Bronchial epithelial cell (primary cell): Measurements from ENCODE around the gene BFAR. TPM values are rescaled to one million over a fixed set of nuclear protein-coding genes. Genes with fewer than 3 reads are reported as not detected.

Experiments
- DNase-seq: peaks from one replicate; pipeline ENCODE4 v3.0.0-alpha.2; 2010; ENCODE audit warnings: low read depth
- FAIRE-seq: peaks from 2 replicates; lab custom pipeline; 2011; peaks lifted over from hg19 to GRCh38; lab: Jason Lieb, UNC
- H3K27me3 ChIP-seq: 2 replicates; pipeline ENCODE4 v1.5.1; 2011; ENCODE audit warnings: low read length; ENCODE audit not compliant: control insufficient read depth, insufficient read depth
- H3K36me3 ChIP-seq: 2 replicates; pipeline ENCODE4 v1.5.1; 2011; ENCODE audit warnings: low read length; ENCODE audit not compliant: control insufficient read depth, insufficient read depth
- H3K4me3 ChIP-seq: 2 replicates; pipeline ENCODE4 v1.5.1; 2011; ENCODE audit warnings: mild to moderate bottlenecking, low read depth, low read length, control low read depth
- CTCF ChIP-seq: IDR thresholded peaks from 2 replicates; pipeline ENCODE4 v1.5.1; 2011; ENCODE audit warnings: mild to moderate bottlenecking, moderate library complexity, low read length, control low read depth, inconsistent platforms; ENCODE audit not compliant: insufficient read depth, severe bottlenecking
- total RNA-seq: library from RNA; depleted of rRNA; stranded (reverse); fragments of >200 nt; gene quantifications from 2 replicates; pipeline ENCODE4 v1.2.1, GENCODE V29; 2014

BFAR gene
- total RNA-seq, 1 donor from 2014 or later = 50.5 TPM

DNA sequence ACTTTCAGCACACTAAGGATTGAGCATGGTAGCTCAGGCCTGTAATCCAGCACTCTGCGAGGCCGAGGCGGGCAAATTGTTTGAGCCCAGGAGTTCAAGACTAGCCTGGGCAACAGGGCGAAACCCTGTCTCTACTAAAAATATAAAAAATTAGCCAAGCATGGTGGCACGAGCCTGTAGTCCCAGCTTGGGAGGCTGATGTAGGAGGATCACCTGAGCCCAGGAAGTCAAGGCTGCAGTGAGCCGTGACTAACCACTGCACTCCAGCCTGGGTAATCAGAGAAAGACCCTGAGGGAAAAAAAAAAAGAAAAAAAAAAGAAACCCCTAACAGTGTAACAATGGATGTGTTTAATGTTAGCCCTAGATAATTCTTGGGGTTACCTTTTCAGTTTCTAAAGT lies 26.6 kb upstream of the BFAR start:
- Histone ChIP-seq H3K27me3 (no peaks in the 10 kb centered on the region), H3K36me3 (peaks cover 22% of the 10 kb centered on the region), H3K4me3 (no peak overlapping the region)
- DNase-seq = no peak
- TF ChIP-seq CTCF = no peak
- FAIRE-seq = no peak

DNA sequence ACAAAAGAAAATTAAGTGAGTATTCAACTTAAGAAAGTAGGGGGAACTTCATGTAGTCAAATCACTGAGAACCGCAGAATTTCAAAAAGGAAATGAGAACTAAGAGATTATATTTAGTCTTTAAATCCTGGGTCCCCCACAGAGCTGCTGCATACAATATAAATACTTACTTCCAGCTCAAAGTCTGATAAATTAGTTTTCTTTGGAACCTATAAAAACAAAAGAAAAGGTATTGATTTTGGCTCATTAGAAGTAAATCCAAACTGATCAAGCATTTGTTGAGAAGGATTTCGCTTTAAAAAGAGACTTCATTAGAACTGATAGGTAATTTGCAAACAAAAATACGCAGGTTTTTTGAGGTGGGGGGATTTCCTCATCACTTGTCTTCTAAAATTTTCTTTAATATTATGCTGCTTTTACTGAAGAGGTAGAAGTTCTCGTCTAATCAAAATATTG lies 24.6 kb upstream of the BFAR start:
- TF ChIP-seq CTCF = no peak
- H3K4me3 ChIP-seq = no peak overlapping the region
- no peak for FAIRE-seq
- peaks cover 15% of the 10 kb centered on the region for H3K36me3 ChIP-seq
- no peak for DNase-seq
- no peaks in the 10 kb centered on the region for H3K27me3 ChIP-seq

DNA sequence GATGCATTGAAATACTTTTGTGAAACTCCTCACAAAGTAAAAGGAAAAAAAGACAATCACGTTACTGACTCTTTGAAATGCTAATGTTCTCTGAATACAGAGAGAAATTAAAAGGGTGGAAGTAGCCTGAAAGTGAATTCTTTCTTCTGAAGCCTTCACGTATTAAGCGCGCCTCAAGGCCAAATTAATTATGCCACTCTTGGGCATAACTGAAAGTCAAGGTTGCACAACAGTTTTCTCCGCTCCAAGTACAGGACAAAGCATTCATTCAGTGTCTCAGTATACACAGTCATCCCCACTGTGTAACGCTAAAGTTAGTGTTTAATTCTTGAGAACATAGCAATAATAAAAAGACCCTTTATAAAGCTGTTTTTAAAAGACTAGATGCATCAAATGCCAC lies 24.1 kb upstream of the BFAR start:
- Histone ChIP-seq H3K27me3 (no peaks in the 10 kb centered on the region), H3K4me3 (no peak overlapping the region), H3K36me3 (peaks cover 12% of the 10 kb centered on the region)
- DNase-seq (no peak), FAIRE-seq (no peak)
- TF ChIP-seq CTCF = no peak

DNA sequence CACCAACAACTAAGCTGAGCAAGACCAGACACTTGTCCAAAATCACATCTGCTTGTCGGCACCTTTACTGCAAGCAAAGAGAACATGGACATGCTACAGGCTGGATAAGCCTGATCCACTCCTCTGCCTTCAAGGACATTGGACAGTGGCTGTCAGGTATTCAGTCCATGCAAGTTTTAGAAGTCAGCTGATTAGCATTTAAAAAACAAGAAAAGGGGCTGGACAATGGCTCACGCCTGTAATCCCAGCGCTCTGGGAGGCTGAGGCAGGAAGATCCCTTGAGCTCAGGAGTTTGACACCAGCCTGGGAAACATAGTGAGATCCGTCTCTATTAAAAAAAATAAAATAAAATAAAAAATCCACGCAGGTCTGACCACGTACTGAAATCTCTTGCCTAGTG lies 23.0 kb upstream of the BFAR start:
- Histone ChIP-seq H3K27me3 (no peaks in the 10 kb centered on the region), H3K4me3 (no peak overlapping the region), H3K36me3 (peaks cover 12% of the 10 kb centered on the region)
- no peak for FAIRE-seq
- no peak for TF ChIP-seq CTCF
- DNase-seq = no peak

GRCh38 chr16:14611660-14612059 lies 21.1 kb upstream of the BFAR start:
- Histone ChIP-seq H3K36me3 (peaks cover 15% of the 10 kb centered on the region), H3K4me3 (no peak overlapping the region), H3K27me3 (no peaks in the 10 kb centered on the region)
- no peak for TF ChIP-seq CTCF
- DNase-seq = no peak
- no peak for FAIRE-seq

DNA sequence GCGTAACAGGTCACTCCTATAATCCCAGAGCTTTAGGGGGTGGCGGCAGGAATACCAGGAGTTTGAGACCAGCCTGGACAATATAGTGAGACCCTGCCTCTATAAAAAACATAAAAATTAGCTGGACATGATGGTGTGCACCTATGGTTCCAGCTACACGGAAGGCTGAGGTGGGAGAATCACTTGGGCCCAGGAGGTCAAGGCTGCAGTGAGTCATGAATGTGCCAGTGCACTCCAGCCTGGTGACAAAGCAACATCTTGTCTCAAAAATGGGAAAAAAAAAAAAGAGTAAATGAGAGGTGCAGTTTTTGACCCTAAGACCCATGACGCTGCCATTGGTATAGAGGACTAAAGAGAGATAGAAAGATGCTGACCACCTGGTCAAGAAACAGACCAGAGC lies 18.8 kb upstream of the BFAR start:
- H3K27me3 ChIP-seq = no peaks in the 10 kb centered on the region
- no peak for TF ChIP-seq CTCF
- FAIRE-seq = no peak
- H3K36me3 ChIP-seq = peaks cover 13% of the 10 kb centered on the region
- H3K4me3 ChIP-seq = no peak overlapping the region
- DNase-seq = no peak
